ENCODE data around the gene GPS2.
A peak's percentile ranks its signal among the peaks of the same experiment; 100 is the strongest.

The GPS2 gene

GRCh38 chr17:7356072-7356549 lies 41.0 kb upstream of the GPS2 start (continued):
- TF ChIP-seq PBX3 (CRISPR knock-in tag; IDR thresholded peaks at IDR 0.05) = no peak
- TF ChIP-seq SP2 (tag by site-specific recombination; IDR thresholded peaks at IDR 0.05) = peak; percentile 30; the same call in 1 of the 2 replicates
- peak; percentile 35; the same call in 1 of the 2 replicates for TF ChIP-seq ZNF394 (tag by site-specific recombination; IDR thresholded peaks at IDR 0.05; ENCODE audit: borderline replicate concordance)
- TF ChIP-seq KLF7 (tag by site-specific recombination; IDR thresholded peaks at IDR 0.05; ENCODE audit: borderline replicate concordance) = no peak; the same call in 1 of the 2 replicates
- no peak for TF ChIP-seq ZNF433 (tag by site-specific recombination; IDR thresholded peaks at IDR 0.05; ENCODE audit: low read depth)
- no peak for TF ChIP-seq ZNF362 (tag by site-specific recombination; IDR thresholded peaks at IDR 0.05)
- no peak for TF ChIP-seq ZNF777 (tag by site-specific recombination; IDR thresholded peaks at IDR 0.05; ENCODE audit: borderline replicate concordance)
- TF ChIP-seq ZNF184 (tag by site-specific recombination; IDR thresholded peaks at IDR 0.05) = no peak
- no peak for TF ChIP-seq ZNF48 (tag by site-specific recombination; IDR thresholded peaks at IDR 0.05)
- TF ChIP-seq PRDM6 (tag by site-specific recombination; IDR thresholded peaks at IDR 0.05) = no peak
- TF ChIP-seq PRDM2 (tag by site-specific recombination; IDR thresholded peaks at IDR 0.05; ENCODE audit: borderline replicate concordance) = no peak
- no peak for TF ChIP-seq BCL11B (tag by site-specific recombination; IDR thresholded peaks at IDR 0.05; ENCODE audit: low read depth)
- TF ChIP-seq ZFP69B (tag by site-specific recombination; IDR thresholded peaks at IDR 0.05) = peak; percentile 63
- no peak for TF ChIP-seq ZNF354C (tag by site-specific recombination; IDR thresholded peaks at IDR 0.05; ENCODE audit: borderline replicate concordance, low read depth)
- 0 out of 2 replicates have a peak, but pooled peaks have one; percentile 19 for TF ChIP-seq ZNF366 (tag by site-specific recombination; conservative IDR thresholded peaks at IDR 0.05)
- TF ChIP-seq, protein P1, sequence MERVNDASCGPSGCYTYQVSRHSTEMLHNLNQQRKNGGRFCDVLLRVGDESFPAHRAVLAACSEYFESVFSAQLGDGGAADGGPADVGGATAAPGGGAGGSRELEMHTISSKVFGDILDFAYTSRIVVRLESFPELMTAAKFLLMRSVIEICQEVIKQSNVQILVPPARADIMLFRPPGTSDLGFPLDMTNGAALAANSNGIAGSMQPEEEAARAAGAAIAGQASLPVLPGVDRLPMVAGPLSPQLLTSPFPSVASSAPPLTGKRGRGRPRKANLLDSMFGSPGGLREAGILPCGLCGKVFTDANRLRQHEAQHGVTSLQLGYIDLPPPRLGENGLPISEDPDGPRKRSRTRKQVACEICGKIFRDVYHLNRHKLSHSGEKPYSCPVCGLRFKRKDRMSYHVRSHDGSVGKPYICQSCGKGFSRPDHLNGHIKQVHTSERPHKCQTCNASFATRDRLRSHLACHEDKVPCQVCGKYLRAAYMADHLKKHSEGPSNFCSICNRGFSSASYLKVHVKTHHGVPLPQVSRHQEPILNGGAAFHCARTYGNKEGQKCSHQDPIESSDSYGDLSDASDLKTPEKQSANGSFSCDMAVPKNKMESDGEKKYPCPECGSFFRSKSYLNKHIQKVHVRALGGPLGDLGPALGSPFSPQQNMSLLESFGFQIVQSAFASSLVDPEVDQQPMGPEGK (tag by site-specific recombination; IDR thresholded peaks at IDR 0.05) = peak; percentile 88
- TF ChIP-seq ZNF416 (tag by site-specific recombination; IDR thresholded peaks at IDR 0.05) = no peak
- peak; percentile 14 for TF ChIP-seq ZBTB26 (tag by site-specific recombination; optimal IDR thresholded peaks at IDR 0.05)
- no peak for TF ChIP-seq ZBTB49 (tag by site-specific recombination; IDR thresholded peaks at IDR 0.05; ENCODE audit: low read depth)
- TF ChIP-seq ZNF24 (tag by site-specific recombination; IDR thresholded peaks at IDR 0.05) = peak; percentile 53; the same call in 1 of the 2 replicates
- no peak for TF ChIP-seq ZNF658 (tag by site-specific recombination; IDR thresholded peaks at IDR 0.05)

Data from HEK293 (cell line).